Measurements from ENCODE around the gene CHP2. TPM values are rescaled to one million over a fixed set of nuclear protein-coding genes. Genes with fewer than 3 reads are reported as not detected.

The CHP2 gene
- total and polyA plus RNA-seq, 2 of the 13 experiments (the other 11 are each of a cell fraction or from before 2014, with no cell fraction given) = not detected

- Histone ChIP-seq H3K27me3 (ENCODE audit: control insufficient read depth in 1 of 2, insufficient read depth in 2 of 2, low read length in 2 of 2) (peaks cover 0 to 6% of the 10 kb centered on the region in 2 experiments; a peak in 3 of 5 replicates), H4K20me1 (ENCODE audit: insufficient read depth, low read length) (no peaks in the 10 kb centered on the region), H3K27ac (ENCODE audit: extremely low read length, insufficient read depth, low read length) (no peak overlapping the region), H3K4me3 (replicated peaks in 1 of 3; ENCODE audit: insufficient read depth in 1 of 3, low read depth in 2 of 3, low read length in 3 of 3) (no peak overlapping the region), H2AFZ (ENCODE audit: low read length) (no peak overlapping the region), H3K4me2 (ENCODE audit: low read depth, low read length) (no peak overlapping the region), H3K9ac (ENCODE audit: insufficient read depth, low read depth, low read length) (no peak overlapping the region), H3K9me3 (ENCODE audit: low read length) (no peaks in the 10 kb centered on the region), H3K79me2 (ENCODE audit: insufficient read depth, low read length) (no peaks in the 10 kb centered on the region), H3K36me3 (replicated peaks in 1 of 2; ENCODE audit: control insufficient read depth in 1 of 2, insufficient read depth in 2 of 2, low read length in 2 of 2) (no peaks in the 10 kb centered on the region), H3K4me1 (ENCODE audit: insufficient read depth, low read length) (no peaks in the 10 kb centered on the region)
- ChIA-PET POLR2A (no interaction called here), CTCF (ENCODE audit: low intra/inter-chr PET ratio, low total read pairs) (no interaction called here)
- FAIRE-seq (no peak), DNase-seq (ENCODE audit: low spot score) (no peak), ATAC-seq (no peak)
- TF ChIP-seq ZFP1 (CRISPR knock-in tag; IDR thresholded peaks at IDR 0.05) (no peak), ARID2 (CRISPR knock-in tag; IDR thresholded peaks at IDR 0.05; ENCODE audit: borderline replicate concordance) (no peak), ZNF672 (CRISPR knock-in tag; IDR thresholded peaks at IDR 0.05) (no peak), HHEX (CRISPR knock-in tag; IDR thresholded peaks at IDR 0.05) (no peak), ZNF3 (CRISPR knock-in tag; IDR thresholded peaks at IDR 0.05) (no peak), MXI1 (IDR thresholded peaks at IDR 0.05; ENCODE audit: borderline replicate concordance, low read depth, low read length) (no peak)
- intact Hi-C loops (cut with micrococcal nuclease; ENCODE audit: unreplicated experiment) (no loop called here), in situ Hi-C loops (cut with HindIII; ENCODE audit: extremely low pct_ligation_motif_present, low pct_unique_long_range_greater_than_20kb) (loop anchor here (10.0 kb wide), 1 partner anchor 709 kb away; no protein-coding TSS in a partner anchor)
- no TSS peak for BruUV-seq (replicated peaks)
- WGBS (ENCODE audit: low lambda C conversion rate) = 33% methylated on average over 6 of the region's 6 CpGs
Observed at GRCh38 chr16:23795378-23795777, 40.6 kb downstream of the CHP2 start.

GRCh38 chr16:23796941-23797340 is 42.1 kb downstream of the CHP2 start:
- H3K9ac ChIP-seq (ENCODE audit: insufficient read depth, low read depth, low read length) = no peak overlapping the region
- ChIA-PET CTCF (ENCODE audit: low intra/inter-chr PET ratio, low total read pairs) (no interaction called here), POLR2A (no interaction called here)
- no peaks in the 10 kb centered on the region for H4K20me1 ChIP-seq (ENCODE audit: insufficient read depth, low read length)
- no peaks in the 10 kb centered on the region for H3K4me1 ChIP-seq (ENCODE audit: insufficient read depth, low read length)
- intact Hi-C loops (cut with micrococcal nuclease; ENCODE audit: unreplicated experiment) (no loop called here), in situ Hi-C loops (cut with HindIII; ENCODE audit: extremely low pct_ligation_motif_present, low pct_unique_long_range_greater_than_20kb) (loop anchor here (10.0 kb wide), 1 partner anchor 708 kb away; no protein-coding TSS in a partner anchor)
- H3K4me3 ChIP-seq (replicated peaks in 1 of 3; ENCODE audit: insufficient read depth in 1 of 3, low read depth in 2 of 3, low read length in 3 of 3) = no peak overlapping the region
- DNase-seq (ENCODE audit: low spot score) = no peak
- H3K27me3 ChIP-seq (ENCODE audit: control insufficient read depth in 1 of 2, insufficient read depth in 2 of 2, low read length in 2 of 2) = peaks cover 0 to 3% of the 10 kb centered on the region in 2 experiments; a peak in 2 of 5 replicates
- H3K9me3 ChIP-seq (ENCODE audit: low read length) = no peaks in the 10 kb centered on the region
- H2AFZ ChIP-seq (ENCODE audit: low read length) = no peak overlapping the region
- no TSS peak for BruUV-seq (replicated peaks)
- no peaks in the 10 kb centered on the region for H3K36me3 ChIP-seq (replicated peaks in 1 of 2; ENCODE audit: control insufficient read depth in 1 of 2, insufficient read depth in 2 of 2, low read length in 2 of 2)
- ATAC-seq = no peak
- no peak overlapping the region for H3K4me2 ChIP-seq (ENCODE audit: low read depth, low read length)
- FAIRE-seq = no peak
- no peaks in the 10 kb centered on the region for H3K79me2 ChIP-seq (ENCODE audit: insufficient read depth, low read length)
- WGBS (ENCODE audit: low lambda C conversion rate) = 10% methylated on average over 2 of the region's 2 CpGs
- H3K27ac ChIP-seq (ENCODE audit: extremely low read length, insufficient read depth, low read length) = no peak overlapping the region
- TF ChIP-seq HHEX (CRISPR knock-in tag; IDR thresholded peaks at IDR 0.05) (no peak), GABPA (IDR thresholded peaks at IDR 0.05; ENCODE audit: low read depth, low read length) (no peak), GABPA (CRISPR knock-in tag; IDR thresholded peaks at IDR 0.05; ENCODE audit: low read depth) (no peak), ZNF407 (CRISPR knock-in tag; IDR thresholded peaks at IDR 0.05; ENCODE audit: not compliant biosample characterization) (no peak), NFIC (IDR thresholded peaks at IDR 0.05; ENCODE audit: low read length) (no peak), THAP7 (CRISPR knock-in tag; IDR thresholded peaks at IDR 0.05) (no peak), YEATS4 (CRISPR knock-in tag; IDR thresholded peaks at IDR 0.05; ENCODE audit: borderline replicate concordance) (no peak)

Measured in HepG2 (cell line).